WERI-Rb-1 (cell line): ENCODE results near the gene SORCS1.

ENCODE experiments used
- DNase-seq: peaks from one replicate; pipeline ENCODE4 v3.0.0-alpha.2; 2020
- H3K27ac ChIP-seq: fragments of 250-450 bp; sonication (Bioruptor Pico); 2 replicates; pipeline ENCODE4 v1.5.1; 2020; ENCODE audit warnings: mild to moderate bottlenecking, moderate library complexity
- H3K27me3 ChIP-seq: fragments of 250-450 bp; sonication (Bioruptor Pico); 2 replicates; pipeline ENCODE4 v1.5.1; 2021; ENCODE audit warnings: mild to moderate bottlenecking, low read depth, moderate library complexity; ENCODE audit not compliant: insufficient read depth, severe bottlenecking
- H3K36me3 ChIP-seq: fragments of 250-450 bp; sonication (Bioruptor Pico); 2 replicates; pipeline ENCODE4 v1.5.1; 2020; ENCODE audit warnings: mild to moderate bottlenecking, moderate library complexity
- H3K4me3 ChIP-seq: 2 replicates; pipeline ENCODE4 v1.5.1; 2011; ENCODE audit warnings: low read depth, mild to moderate bottlenecking, control low read depth, low read length
- H3K9me3 ChIP-seq: fragments of 250-450 bp; sonication (Bioruptor Pico); 2 replicates; pipeline ENCODE4 v1.5.1; 2021; ENCODE audit warnings: mild to moderate bottlenecking, moderate library complexity; ENCODE audit not compliant: severe bottlenecking
- TF ChIP-seq, protein P1 (sequence below): IDR thresholded peaks from 2 replicates; pipeline ENCODE4 v1.5.1; 2011; ENCODE audit warnings: low read depth, mild to moderate bottlenecking, control low read depth, inconsistent platforms, low read length

SORCS1 gene

GRCh38 chr10:106996510-106996909 is 168.0 kb downstream of the SORCS1 start:
- no peak overlapping the region for H3K27ac ChIP-seq
- DNase-seq, result no peak

GRCh38 chr10:106992055-106992454 is 172.5 kb downstream of the SORCS1 start:
- H3K4me3 ChIP-seq, result no peak overlapping the region
- no peaks in the 10 kb centered on the region for H3K9me3 ChIP-seq
- H3K27ac ChIP-seq, result no peak overlapping the region
- H3K36me3 ChIP-seq, result no peaks in the 10 kb centered on the region
- no peak for DNase-seq
- no peaks in the 10 kb centered on the region for H3K27me3 ChIP-seq
- TF ChIP-seq, protein P1, sequence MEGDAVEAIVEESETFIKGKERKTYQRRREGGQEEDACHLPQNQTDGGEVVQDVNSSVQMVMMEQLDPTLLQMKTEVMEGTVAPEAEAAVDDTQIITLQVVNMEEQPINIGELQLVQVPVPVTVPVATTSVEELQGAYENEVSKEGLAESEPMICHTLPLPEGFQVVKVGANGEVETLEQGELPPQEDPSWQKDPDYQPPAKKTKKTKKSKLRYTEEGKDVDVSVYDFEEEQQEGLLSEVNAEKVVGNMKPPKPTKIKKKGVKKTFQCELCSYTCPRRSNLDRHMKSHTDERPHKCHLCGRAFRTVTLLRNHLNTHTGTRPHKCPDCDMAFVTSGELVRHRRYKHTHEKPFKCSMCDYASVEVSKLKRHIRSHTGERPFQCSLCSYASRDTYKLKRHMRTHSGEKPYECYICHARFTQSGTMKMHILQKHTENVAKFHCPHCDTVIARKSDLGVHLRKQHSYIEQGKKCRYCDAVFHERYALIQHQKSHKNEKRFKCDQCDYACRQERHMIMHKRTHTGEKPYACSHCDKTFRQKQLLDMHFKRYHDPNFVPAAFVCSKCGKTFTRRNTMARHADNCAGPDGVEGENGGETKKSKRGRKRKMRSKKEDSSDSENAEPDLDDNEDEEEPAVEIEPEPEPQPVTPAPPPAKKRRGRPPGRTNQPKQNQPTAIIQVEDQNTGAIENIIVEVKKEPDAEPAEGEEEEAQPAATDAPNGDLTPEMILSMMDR, result no peak

More at GRCh38 chr10:106996510-106996909, 168.0 kb downstream of the SORCS1 start:
- no peaks in the 10 kb centered on the region for H3K36me3 ChIP-seq
- H3K9me3 ChIP-seq, result no peaks in the 10 kb centered on the region
- H3K4me3 ChIP-seq, result no peak overlapping the region
- no peaks in the 10 kb centered on the region for H3K27me3 ChIP-seq
- TF ChIP-seq, protein P1, result no peak

DNA sequence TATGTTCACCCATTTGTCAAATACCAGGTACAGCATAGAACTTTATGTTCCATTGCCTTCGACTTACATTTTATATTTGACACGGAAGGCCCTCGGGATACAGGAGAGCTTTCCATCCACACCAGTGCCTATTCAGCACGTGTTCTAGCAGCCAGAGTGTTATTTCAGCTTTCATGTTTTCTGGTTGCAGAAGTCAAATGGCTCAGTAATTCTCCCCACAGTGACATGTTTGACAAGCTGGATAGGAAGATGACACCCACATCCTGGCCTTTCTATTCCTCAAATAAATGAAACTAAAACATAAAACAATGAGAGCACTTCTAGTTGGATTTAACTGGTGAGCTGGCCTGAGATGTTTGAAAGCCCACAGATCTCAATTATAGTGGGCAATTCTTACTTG is 173.4 kb downstream of the SORCS1 start:
- DNase-seq, result no peak
- Histone ChIP-seq H3K9me3 (no peaks in the 10 kb centered on the region), H3K4me3 (no peak overlapping the region), H3K36me3 (no peaks in the 10 kb centered on the region), H3K27me3 (no peaks in the 10 kb centered on the region), H3K27ac (no peak overlapping the region)
- TF ChIP-seq, protein P1, result no peak

DNA sequence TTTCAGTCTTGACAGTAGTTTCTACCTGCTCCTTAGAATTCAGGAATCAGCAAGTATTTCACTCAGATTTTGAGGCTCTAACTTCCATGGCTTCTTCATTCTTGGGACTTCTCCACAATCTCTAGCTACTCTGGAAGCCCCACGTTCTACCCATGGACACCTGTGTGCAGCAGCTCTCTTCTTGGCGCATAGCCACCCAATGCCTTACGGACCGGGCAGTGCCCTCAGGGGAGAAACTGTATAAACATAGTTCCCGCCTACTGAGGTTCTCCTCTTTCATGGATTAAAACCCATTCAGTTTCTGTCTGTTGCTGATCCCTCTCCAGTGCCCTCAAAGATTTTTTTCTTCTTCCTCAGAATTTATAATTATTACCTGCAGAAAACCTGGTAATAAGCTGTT is 177.1 kb downstream of the SORCS1 start:
- no peaks in the 10 kb centered on the region for H3K9me3 ChIP-seq
- TF ChIP-seq, protein P1, result no peak
- no peak overlapping the region for H3K4me3 ChIP-seq
- no peaks in the 10 kb centered on the region for H3K27me3 ChIP-seq
- DNase-seq, result no peak
- no peaks in the 10 kb centered on the region for H3K36me3 ChIP-seq
- no peak overlapping the region for H3K27ac ChIP-seq

DNA sequence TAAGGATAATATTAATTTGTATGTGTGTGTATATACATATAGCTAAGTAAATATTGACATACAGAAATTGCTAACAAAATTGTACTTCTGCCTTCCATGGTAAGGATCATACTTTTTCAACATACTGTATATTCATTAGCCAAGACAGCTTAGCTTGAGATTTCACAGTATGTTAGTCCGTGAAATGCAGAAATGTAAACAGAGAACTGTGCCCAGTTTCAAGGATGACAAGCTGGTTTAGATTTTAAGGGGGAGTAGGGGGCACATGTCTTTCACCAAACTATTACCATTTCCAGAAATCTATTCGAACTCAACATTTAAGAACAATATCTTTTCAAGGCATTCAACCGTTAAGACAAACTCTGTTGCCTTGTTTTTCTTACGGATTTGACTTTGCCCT is 182.2 kb downstream of the SORCS1 start:
- no peak for DNase-seq
- H3K27ac ChIP-seq, result no peak overlapping the region
- TF ChIP-seq, protein P1, result no peak
- H3K27me3 ChIP-seq, result no peaks in the 10 kb centered on the region
- no peaks in the 10 kb centered on the region for H3K9me3 ChIP-seq
- no peaks in the 10 kb centered on the region for H3K36me3 ChIP-seq
- no peak overlapping the region for H3K4me3 ChIP-seq

DNA sequence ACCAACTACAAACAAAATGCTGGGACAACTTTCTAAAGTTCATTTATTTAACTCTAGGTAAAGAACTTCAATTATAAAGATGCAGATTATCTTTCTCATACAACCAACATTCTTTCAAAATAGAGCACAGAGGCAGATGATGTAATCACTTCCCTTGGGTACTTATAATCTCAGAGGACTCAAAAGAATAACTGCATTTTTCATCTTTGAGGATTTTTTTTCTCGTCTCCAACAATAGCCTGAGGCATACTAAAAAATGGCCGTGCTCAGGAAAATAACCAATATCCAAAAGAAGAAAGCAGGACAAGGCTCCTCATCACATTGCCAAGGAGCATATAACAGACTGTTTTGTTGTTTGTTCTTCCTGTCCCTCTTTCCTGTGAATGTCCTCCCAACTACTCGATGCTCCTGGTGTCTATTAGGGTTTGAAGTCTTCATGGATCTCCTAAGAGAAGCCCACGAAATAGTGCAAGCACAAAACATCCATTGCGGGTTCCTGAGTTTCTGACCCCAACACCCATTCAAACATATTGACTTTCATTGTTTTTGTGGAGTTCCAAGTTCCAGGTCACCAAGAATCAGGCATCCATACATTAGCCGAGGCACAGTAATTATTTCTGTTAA is 182.9 kb downstream of the SORCS1 start:
- no peaks in the 10 kb centered on the region for H3K27me3 ChIP-seq
- DNase-seq, result no peak
- H3K36me3 ChIP-seq, result no peaks in the 10 kb centered on the region
- no peaks in the 10 kb centered on the region for H3K9me3 ChIP-seq
- TF ChIP-seq, protein P1, result no peak
- no peak overlapping the region for H3K4me3 ChIP-seq
- H3K27ac ChIP-seq, result no peak overlapping the region
